Measurements from ENCODE around the gene TACC3.
A peak's percentile ranks its signal among the peaks of the same experiment; 100 is the strongest.

The TACC3 gene

DNA sequence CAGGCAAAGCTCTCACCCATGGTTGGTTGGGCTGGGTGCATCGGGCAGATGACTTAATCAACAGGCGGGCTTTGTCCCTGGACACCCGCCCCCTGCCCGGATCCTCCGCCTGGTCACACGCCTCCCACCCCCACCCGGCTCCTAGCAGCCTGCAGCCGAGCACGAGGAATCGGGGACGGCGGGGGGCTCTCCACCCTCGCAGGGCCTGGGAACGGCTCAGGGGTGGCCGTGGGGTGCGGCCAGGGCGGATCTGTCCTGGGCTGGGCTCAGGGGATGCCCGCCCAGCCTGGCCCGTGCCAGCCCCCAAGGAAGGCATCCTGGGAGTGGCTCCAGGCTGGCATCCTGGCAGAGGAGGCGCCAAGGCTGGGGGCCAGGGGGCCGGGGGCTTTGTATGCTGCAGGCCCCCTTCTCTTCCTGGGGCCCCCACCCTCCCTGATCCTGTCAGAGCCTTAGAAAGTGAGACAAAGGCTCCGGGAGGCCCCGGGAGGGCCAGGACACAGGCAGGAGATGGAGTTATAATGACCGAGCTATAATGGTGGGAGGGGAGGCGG, 39.3 kb downstream of the TACC3 start:
- no peak for DNase-seq (ENCODE audit: low spot score)

DNA sequence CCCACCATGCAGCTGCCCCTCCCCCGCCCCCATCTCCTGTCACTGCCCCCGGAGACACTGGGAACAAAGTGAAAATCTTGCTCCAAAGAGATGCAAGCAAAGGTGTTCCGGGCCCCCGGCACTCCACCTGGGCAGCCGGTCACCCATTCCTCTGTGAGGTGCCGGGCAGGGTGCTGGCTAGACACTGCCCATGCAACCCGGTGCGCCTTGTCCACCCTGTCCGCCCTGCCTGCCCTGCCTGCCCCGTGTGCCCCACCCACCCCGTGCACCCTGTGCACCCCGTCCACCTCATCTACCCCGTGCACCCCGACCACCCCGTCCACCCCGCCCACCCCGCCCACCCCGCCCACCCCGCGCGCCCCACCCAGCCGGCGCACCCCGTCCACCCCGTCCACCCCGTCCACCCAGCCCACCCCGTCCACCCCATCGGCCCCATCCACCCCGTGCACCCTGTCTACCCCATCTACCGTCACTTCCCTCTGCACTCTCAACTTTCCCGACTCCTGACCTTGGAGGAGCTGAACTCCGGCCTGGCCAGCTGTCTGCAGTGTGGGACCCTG, 39.9 kb downstream of the TACC3 start:
- no peak for DNase-seq (ENCODE audit: low spot score)

DNA sequence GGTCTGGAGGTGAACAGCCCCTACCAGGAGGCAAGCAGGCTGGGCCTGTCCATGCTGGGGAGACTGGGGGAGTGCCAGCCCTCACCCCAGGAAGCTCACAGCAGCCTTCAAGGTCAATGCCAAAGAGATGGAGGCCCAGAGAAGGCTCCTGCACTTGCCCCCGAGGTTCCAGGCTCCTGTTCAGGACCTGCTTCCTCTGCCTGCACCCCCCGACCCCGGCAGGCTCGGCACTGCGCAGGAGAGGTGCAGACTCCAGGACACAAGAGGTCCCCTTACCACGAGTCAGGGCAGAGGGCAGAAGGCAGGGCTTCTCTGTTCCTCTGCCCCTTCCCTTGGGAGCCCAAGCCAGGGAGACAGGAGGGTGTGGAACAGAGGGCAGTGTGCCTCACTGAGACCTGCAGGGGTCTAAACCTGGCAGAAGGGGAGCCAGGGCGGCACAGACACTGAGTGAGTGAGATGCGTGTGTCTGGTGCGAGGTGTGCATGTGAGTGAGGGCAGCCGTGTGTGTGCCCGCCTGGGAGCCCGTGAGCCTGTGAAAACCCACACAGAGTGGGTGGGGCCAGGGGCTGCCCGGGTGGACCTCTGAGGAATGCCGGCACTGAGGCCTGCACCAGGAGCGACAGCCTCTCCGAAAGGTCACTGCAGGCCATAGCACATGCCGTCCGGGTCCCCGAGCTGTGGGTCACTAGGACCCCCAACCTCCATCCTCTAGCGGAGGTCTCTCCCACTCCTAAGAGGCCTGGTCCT, 41.1 kb downstream of the TACC3 start:
- no peak for DNase-seq (ENCODE audit: low spot score)

DNA sequence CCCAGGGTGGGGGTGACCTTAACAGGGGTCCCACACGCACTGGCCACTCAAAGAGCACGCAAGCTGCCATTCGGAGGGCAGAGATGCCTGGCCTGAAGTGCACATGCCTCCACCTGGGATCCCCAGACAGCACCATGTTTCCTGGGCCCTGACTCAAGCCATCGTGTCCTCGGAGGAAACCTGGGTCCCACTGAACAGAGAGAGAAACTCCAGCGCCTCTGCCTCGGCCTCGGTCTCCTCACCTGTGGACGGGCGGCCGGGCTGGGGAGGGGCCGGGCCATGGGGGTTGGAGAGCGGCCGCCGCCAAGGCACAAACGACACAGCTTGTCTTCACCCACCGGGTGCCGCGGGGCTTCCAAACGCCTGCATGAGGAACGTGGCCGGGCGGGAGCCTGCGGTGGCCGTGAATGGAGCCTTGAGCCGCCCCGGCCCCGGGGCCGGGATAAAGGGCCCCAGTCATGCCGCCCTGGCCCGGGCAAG, 41.8 kb downstream of the TACC3 start:
- DNase-seq (ENCODE audit: low spot score) = peak; percentile 82

DNA sequence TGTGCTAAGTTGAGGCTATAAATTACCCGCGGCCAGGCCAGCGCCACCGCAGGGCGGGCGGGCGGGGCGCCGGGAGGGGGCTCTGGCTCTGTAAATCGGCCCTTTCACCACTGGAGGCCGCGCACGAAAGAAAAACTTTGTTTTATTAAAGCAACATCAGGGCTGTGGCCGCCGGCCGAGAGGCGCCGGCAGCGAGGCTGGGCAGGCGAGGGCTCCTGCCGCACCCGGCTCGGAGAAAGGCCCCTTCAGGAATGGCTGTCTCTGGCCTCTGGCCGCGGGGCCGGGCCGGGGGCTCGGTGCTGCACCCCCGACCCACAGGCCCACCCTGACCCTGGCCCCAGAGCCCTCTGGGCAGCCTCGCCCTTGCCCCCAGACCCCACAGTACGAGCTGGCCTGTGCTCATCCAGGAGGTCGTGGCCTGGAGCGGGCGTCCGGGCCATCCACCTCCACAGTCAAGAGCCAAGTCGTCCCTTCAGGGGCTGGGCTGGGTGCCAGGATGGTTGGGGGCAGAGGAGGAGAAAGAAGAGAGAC, 42.3 kb downstream of the TACC3 start:
- DNase-seq (ENCODE audit: low spot score) = peak; percentile 97

DNA sequence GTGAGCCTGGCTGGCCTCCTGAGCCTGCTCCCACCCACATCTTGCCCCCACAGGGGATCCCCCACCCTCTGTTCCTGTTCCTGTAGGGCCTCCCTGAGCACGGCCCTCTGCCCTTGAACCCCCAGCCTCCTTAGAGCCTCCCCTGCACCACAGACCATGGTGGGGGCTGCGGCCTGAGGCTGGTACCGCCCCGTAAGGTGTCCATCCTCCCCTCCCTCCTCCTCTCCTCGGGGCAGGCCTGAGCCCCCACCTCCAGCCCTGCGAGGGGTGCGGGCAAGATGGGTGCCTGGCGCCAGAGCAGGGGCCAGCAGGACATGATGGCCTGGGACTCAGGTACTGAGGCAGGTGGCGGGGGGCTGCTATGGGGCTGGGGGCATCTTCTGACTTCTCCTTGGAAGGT, 43.3 kb downstream of the TACC3 start:
- DNase-seq (ENCODE audit: low spot score) = no peak

DNA sequence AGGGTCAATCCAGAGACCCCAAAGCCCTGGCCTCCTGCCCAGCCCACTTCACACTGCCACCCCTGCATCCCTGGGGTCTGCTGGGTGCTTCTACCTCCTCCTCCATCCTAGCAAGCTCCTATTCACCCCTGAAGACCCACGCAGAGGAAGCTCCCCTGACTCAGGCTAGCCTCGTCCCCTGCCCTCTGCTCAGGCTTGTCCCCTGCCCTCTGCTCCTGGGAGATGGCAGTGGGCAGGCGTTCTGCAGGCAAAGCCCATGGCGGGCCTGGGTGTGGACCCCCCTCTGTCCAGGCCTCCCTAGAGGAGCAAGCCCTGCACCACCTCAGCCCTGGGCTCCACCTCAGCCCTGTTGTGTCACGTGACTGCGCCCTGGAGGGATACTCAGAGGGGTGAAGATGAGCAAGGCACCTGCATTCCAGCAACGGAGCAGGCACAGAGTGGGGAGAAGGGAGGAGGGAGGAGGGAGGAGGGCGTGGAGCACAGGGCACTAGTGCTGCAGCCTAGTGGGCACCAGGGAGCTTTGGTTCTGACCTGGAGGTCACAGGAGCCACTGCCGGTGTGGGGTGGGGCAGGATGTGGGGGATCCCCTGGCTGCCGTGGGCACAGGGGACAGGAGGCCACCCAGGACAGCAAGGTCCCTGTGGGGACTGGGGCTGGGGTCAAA, 44.2 kb downstream of the TACC3 start:
- DNase-seq (ENCODE audit: low spot score) = no peak

DNA sequence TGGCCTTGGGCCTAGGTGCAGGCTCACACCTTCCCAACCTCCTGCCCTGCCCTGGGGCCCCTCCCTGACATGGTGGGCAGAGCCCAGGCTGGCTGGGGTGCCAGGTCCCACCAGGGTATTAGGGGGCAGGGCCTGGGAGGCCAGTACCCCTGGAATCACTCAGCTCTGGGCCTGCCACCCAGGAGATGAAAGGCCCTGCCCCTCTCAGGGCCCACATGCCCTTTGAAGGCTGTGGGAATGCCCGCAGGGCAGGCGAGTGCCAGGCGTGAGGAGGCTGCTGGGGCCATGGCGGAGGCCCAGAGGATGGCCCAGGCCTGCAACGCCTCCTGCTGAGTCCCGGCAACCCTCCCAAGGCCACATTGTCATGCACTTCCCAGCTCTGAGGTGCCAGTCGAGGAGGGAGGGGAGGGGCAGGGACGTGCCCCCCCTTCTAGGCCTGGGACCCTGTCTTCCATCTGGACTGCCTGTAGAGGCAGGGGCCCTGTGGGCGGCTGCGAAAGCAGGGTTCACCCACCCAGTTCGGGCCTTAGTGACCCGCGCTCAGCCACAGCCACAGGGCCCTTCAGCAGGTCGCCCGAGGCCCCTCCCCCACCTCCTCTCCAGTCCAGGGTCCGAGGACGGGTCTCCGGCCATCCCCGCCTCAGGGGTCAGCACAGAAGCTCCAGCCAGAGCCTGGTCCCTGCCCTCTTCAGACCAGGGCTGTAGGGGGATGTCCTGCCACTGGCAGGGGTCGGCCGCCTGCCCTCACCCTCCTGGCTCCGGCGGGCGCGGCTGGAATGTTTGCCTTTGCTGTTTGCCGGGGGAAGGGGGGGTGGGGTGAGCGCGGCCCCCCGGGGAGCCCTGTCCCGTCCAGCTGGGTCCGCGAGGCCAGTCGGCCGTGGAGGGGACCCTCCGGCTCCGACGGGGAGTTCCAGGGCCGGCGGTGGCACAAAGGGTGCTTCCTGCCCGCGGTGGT, 45.1 kb downstream of the TACC3 start:
- DNase-seq (ENCODE audit: low spot score) = peak; percentile 98

DNA sequence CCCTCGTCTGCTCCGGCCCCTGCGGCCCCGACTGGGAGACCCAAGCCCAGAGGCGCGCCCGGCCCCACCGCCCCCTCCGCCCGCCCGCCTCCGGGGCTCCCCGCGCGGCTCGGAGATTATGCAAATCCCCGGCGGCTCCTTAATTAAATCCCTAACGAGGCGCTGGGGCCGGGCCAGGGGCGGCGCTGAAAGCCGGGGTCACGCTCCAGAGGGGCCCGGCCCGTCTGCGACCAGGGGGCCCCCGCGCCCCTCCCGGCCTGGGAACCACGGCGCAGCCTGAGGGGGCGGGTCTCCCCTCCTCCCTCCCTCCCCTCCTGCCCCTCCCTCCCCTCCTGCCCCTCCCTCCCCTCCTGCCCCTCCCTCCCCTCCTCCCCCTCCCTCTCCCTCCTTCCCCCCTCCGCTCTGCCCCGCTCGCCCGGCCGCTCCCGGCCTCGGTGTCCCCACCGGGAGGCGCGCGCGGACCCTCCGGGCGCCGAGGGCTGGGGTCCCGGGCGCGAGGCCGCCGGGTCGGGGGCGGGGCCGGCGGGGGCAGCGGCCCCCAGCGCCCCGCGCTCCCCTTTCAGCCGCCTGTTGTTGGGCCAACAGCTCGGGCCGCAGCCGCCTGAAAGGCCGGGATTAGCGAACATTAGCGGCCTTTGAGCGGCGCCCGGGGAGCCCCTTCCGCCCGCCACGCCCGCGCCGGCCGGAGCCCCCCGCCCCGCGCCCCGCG, 45.9 kb downstream of the TACC3 start:
- DNase-seq (ENCODE audit: low spot score) = peak; percentile 91

DNA sequence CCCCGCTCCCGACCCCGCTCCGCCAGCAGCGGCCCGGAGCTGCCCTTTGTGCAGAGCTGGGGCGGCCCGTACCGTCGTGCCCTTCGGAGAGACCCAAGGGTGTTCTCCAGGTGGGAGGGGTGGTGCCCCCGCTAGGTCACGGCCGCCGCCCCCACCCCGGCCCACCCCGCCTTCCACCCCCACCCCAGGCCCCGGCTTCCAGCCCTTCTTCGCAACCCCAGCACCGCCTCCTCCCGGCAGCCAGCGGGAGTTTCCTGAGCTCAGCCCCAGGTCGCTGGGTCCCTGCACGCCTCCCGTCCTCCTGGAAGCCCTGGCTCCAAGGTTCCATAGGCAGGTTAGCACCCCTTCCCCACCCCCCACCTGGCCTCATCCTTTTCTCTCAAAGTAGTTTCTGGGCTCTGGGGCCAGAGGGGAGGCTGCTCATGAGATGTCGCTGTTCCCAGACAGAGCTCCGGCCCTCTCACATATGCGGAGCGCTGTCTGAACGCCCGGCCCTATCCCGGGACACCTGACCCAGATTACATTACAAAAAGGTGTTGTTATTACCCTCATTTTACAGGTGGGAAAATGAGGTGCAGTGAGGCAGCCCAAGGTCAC, 46.5 kb downstream of the TACC3 start:
- DNase-seq (ENCODE audit: low spot score) = peak; percentile 100

DNA sequence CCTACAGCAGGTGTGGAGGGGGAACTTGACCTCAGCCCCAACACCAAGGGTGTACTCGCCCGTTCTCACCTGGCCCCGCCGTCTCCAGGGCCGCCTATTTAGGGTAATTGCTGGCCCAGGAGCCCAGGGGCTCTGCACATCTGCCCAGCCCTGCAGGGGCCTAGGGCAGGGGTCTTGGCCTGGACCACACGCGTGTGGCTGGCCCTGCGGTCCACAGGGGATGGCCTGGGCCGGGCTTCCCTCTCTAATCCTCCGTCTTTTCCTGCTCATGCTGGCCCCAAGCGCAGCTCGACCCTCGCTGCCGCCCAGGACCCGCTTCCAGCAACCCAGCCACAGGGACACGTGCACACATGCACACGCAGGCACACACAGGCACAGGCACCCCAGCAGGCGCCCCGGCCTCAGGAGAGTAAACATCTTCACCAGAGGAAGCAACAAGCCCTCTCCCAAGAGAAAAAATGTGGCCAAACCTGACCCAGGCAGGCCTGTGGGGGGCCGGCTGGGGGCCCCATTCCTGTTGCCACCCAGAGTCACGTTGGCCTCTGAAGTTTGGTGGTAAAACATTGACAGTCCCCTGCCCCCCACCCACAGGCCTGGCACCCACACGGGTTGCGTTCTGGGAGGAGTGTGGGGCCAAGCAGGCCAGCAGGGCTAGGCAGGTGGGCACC, 47.2 kb downstream of the TACC3 start:
- no peak for DNase-seq (ENCODE audit: low spot score)

DNA sequence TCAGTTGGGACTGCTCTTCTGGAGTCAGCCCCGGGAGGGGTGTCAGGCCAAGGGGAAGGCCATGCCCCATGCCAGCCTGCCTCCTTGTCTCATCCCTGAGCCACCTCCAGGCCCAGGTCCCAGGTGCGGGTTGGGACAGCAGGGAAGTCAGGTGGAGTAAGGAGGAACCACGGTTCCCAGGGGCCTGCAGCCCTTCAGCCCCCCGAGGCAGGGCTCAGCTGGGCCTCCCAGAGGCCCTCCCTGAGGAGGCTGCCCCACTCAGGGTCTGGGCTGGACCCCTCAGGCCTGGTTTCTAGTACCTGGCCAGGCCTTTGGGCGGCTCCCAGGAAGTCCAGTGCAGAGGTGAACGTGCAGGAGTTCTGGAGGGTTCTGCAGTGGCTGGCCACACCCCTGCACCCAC, 48.4 kb downstream of the TACC3 start:
- DNase-seq (ENCODE audit: low spot score) = no peak

DNA sequence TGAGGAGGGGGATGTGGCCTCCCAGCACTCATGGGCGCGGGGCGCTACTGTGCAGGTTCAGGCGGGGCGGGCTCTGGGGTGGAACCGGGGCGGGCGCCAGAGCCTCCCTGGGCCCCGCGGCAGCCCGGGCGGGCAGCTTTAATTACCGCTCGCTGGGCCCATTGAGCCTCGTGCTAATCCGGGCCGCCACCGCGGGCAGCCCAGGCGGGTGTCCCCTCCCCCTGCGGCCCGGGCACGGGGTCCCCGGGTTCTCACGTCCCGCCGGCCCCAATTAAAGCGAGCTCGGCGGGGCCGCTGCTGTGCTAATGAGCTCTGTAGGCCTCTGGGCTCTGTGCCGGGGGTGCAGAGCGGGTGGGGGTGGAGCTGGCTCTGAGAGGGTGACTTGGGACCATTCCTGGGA, 48.9 kb downstream of the TACC3 start:
- no peak for DNase-seq (ENCODE audit: low spot score)

DNA sequence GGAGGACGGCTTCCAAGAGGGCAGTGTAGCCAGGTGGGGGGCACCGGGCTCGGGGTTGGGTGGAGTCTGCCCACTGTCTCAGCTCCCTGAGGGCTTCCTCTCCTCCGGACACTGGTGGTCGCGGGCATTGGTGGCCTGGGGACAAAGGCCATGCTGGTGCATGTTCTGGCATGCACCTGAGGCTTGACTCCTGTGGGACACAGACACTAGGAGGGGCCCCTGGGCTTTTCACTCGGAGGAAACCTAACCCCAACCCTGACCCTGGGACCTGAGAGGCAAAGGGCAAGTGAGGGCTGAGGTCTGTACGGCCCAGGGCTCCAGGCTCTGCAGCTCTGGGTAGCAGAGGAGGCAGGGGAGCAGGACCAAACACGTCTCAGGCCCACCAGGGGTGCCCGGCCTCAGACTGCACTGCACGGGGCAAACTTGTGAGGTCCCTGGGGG, 49.5 kb downstream of the TACC3 start:
- DNase-seq (ENCODE audit: low spot score) = peak; percentile 87

DNA sequence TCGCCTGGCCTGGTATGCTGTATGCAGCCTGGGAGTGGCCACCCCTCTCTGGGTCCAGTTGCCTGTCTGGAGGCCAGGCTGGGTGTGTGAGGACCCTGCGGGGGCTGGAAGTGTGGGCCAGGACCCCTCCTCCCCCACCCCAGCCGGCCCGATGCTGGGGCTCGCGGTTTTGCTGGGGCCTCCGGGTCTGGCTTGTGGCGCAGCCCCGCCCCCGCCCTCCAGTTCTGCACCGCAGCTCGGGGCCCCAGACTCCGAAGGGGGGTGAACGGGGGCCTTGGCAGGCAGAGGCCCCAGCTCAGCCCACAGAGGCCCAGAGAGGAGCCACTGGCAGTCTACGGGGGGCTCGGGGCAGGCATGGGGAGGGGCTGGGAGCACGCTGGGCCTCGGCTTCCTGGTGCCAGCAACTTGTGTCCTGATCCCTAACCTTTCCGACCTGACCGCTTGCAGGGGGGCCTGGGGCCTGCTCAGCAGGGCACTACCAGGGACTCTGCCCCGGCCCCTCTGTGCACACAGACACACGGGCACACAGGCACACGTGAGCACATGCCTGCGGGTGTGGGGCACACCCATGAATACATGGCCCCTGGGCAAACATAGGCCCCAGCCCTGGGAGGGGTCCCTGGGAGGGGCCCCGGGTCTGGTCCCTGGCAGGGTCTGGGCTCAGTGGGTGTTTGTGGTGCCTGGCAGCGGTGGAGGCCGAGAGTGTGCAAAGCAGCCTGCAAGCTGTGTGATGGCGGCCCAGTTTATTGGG, 50.4 kb downstream of the TACC3 start:
- no peak for DNase-seq (ENCODE audit: low spot score)

DNA sequence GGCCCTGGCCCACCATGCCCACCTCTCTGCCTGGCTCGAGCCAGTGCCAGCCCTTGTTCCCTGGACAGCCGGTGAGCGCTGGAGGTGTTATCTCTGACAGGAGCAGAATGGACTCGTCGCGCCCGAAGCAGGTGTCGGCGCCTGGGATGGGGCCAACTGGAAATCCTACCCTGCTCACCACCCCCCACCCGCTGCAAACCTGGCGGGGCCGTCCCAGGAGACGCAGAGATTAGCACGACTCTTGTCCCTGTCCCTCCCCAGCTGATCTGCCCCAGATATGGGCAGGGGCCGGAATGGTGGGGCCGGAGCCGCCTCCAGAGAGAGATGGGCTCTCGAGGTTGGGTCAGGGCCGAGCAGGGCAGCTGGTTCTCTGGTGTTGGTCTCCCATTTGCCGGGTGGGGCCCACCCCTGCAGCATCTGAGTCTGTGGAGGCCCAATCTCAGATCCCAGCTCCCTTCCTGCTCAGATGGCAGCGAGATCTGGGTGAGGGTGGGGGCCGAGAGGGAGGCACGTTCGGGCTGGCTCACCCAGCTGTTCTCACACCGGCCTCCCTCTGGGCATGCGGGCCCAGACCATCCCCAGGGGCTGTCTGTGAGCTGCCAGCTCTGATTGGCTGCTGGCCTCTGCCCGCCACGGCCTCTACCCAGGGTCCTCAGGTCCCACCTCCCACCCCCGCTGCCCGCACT, 51.7 kb downstream of the TACC3 start:
- DNase-seq (ENCODE audit: low spot score) = no peak

DNA sequence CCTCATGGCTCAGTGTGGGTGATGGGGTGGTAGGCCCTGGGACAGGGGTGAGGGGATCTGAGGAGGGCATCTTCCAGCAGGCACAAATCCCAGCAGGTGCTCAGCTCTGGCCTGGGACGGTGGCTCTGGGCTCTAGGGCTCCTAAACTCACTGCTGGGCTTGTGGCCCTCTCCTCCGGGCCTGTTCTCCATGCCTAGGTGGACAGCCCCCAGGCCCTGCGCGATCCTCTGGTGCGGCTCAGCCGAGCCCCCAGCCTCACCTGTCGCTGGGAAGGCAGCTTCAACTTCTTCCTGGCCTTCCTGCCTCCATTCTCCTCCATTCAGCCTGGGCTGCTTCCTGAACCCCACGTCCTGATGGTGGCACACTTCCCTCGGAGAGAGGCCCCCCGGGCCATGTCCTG, 52.4 kb downstream of the TACC3 start:
- DNase-seq (ENCODE audit: low spot score) = no peak

DNA sequence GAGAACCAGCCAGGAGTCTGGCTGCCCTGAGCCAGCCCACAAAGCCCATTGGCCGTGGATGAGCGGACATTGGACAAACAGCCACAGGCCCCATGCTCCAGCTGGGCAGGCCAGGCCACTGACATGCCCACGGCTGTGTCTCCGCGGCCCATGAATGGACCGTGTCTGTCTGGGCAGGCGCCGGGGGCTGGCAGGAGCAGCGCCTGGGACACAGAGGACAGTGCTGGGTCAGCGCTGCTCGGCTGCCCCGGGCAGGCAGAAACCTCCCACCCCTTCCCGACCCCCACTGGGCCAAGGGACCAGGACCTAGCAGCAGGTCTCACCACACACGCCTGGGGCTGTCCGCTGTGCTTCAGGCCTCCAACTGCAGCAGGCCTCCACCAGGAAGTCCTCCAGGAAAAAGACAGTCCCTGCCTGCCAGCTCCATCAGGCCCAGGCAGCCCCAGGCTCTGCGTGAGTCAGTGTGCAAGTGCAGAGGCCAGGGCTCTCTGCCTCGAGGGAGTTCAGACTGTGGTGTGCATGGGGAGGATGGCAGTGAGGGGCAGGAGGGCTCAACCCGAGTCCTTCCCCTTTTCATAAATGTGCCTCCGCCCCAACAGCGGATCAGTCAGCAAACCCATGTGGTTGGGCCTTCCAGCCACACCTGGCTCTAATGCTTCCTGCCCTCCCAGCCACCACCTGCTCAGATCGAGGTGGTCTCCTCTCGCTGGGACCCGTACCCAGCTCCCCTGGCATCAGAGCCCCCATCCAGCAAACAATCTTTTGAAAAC, 54.6 kb downstream of the TACC3 start:
- DNase-seq (ENCODE audit: low spot score) = no peak

Data from HuH-7.5 (cell line).